H1 (cell line): Measurements from ENCODE around the gene PDE4D. TPM values are rescaled to one million over a fixed set of nuclear protein-coding genes. Genes with fewer than 3 reads are reported as not detected.

Experiments
- ZNF274 ChIP-seq: IDR thresholded peaks from 2 replicates; pipeline ENCODE4 v1.7.0; 2012; ENCODE audit warnings: low read length, borderline replicate concordance; ENCODE audit errors: extremely low read depth
- polyA plus RNA-seq, 7 experiments: library from polyadenylated mRNA; depleted of rRNA in 3 of 7; stranded (reverse) in 5 of 7; unstranded in 2 of 7; fragments of >200 nt in 5 of 7; fragments of 200-250 nt in 2 of 7; gene quantifications; 1 replicate in 5 of 7; 2 replicates in 1 of 7; 4 replicates in 1 of 7; pipeline versions ENCODE4 v1.2.1 to v1.2.3, GENCODE V29; 2011 to 2013; ENCODE audit warnings: missing spikeins in 2 of 7, mixed read lengths in 2 of 7
- total RNA-seq: library from RNA; stranded (reverse); fragmentation: NEBNext Ultra II Directional; extraction: Animal tissue kit (Norgen Biotek cat#: 25700); gene quantifications from 2 replicates; pipeline ENCODE4 v1.2.1, GENCODE V29; 2021

Gene PDE4D
- total and polyA plus RNA-seq, 2 of the 8 experiments (the other 6 are each of a cell fraction or from before 2014, with no cell fraction given), result 2.3 to 3.7 TPM

DNA sequence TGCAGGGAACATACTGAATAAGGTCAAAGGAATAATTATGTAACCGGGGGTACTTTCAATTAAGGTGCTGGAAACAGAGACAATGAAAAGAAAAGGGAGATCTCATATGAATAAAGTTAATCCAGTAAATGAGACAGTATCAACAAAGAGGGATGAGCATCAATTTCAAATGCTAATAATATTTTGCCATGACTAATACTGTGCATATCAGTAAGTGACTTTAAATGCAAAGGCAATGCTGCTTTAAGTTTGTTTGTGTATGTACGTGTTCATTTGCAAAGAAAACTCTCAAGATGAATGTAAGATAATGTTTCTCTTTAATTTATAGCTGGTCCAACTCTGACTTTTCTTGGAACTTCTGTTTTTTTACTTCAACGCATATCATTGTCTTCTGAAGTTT is 139.9 kb downstream of the PDE4D start (continued):
- TF ChIP-seq ZNF274, result no peak
